Measurements from ENCODE around the gene MT1F. TPM values are rescaled to one million over a fixed set of nuclear protein-coding genes. Genes with fewer than 3 reads are reported as not detected.
A peak's percentile ranks its signal among the peaks of the same experiment; 100 is the strongest.

Gene MT1F
- total and polyA plus RNA-seq, 10 of the 15 experiments (the other 5 are each of a cell fraction or from before 2014, with no cell fraction given): 0.28 to 2.5 (median 1.1) TPM; not detected in 1

DNA sequence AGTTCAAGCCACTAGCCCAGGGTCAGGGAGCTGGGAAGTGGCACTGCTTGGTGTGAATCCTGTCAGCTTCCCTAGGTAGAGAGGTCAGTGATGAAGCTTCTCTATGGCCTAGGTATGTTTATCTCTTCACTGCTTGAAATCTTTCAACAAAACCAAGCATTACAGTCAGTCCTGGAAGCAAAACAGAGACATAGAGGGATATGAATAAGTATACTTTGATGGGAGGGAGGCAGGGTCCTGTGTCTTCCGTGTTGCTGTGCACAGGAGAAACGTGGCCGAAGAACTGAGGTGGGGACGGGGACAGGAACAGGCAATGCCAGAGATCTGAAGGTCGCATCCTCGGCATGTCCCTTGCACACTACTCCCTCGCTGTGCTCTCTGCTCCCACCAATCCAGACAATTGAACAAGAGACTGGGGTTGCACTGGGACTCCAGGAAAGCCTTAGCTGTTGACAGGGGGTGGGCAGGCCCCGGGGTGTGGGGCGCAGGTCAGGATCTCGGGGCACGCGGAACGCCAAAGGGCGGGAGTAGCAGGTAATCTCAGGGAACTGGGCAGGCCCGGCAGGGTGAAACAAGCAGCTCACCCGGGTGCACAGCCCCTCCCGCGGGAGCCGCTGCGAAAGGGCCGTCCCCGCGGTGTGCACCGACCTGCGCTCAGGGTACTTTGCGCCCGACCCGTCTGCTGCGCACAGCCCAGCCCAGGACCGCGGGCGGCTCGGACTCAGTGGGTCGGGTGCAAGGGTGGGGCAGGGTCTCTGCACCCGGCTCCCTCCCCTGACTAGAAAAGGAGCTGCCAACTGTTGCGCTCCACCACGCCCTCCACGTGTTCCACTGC, 11.5 kb downstream of the MT1F start, which contains the start of gene MT1H:
Gene MT1H, plus strand, starts transcription at position 810 of the 835 bp plus-strand sequence. CDS start 71 bp downstream, outside the sequence.
- RAD21 ChIA-PET (ENCODE audit: unreplicated experiment): no interaction called here
- H4K20me1 ChIP-seq (ENCODE audit: control insufficient read depth, insufficient read depth): no peaks in the 10 kb centered on the region
- CTCF ChIA-PET: interaction anchor here (1.6 kb wide), 1 partner anchor 155 kb away, joined by 3 read pairs; no protein-coding TSS in a partner anchor
- H3K79me2 ChIP-seq (ENCODE audit: control insufficient read depth, insufficient read depth, low read length): no peaks in the 10 kb centered on the region
- H3K9ac ChIP-seq (ENCODE audit: control insufficient read depth, insufficient read depth, low read length): no peak within 1 kb of the TSS
- WGBS (ENCODE audit: insufficient coverage, insufficient replicate concordance, low lambda C conversion rate, missing lambda C conversion rate): 25% methylated on average over 35 of the region's 38 CpGs
- H2AFZ ChIP-seq (ENCODE audit: control insufficient read depth, low read depth, low read length): no peak within 1 kb of the TSS
- ATAC-seq (peak; percentile 57), FAIRE-seq (no peak), DNase-seq (ENCODE audit: low read depth, low spot score) (no peak)
- 0 out of 2 replicates have a peak, but pooled peaks have one; percentile 54 for TF ChIP-seq LARP7 (IDR thresholded peaks at IDR 0.05)
- TF ChIP-seq NFIC (IDR thresholded peaks at IDR 0.05; ENCODE audit: low read depth, low read length): no peak
- no peak within 1 kb of the TSS for H3K4me3 ChIP-seq
- no peak within 1 kb of the TSS for H3K4me2 ChIP-seq (ENCODE audit: control insufficient read depth, insufficient read depth)
- peaks cover 22 to 27% of the 10 kb centered on the region in 2 experiments for H3K27me3 ChIP-seq (replicated peaks in 1 of 2; ENCODE audit: control insufficient read depth in 2 of 2, insufficient read depth in 2 of 2, low read length in 1 of 2)
- H3K27ac ChIP-seq (ENCODE audit: control insufficient read depth, insufficient read depth): no peak within 1 kb of the TSS
- in situ Hi-C loops (cut with MboI) (no loop called here), intact Hi-C loops (cut with micrococcal nuclease; ENCODE audit: unreplicated experiment) (no loop called here)
- no peaks in the 10 kb centered on the region for H3K9me3 ChIP-seq (replicated peaks; ENCODE audit: control insufficient read depth, insufficient read depth, low read length)
- H3K4me1 ChIP-seq (ENCODE audit: control insufficient read depth, insufficient read depth, low read length): no peaks in the 10 kb centered on the region
- SMC1A ChIA-PET (ENCODE audit: uncharacterized antibody, unreplicated experiment): interaction anchor here (1.6 kb wide), 1 partner anchor 33 kb away, joined by 5 read pairs; no protein-coding TSS in a partner anchor
- POLR2A ChIA-PET: no interaction called here
- no TSS peak for BruUV-seq (replicated peaks)
- H3K36me3 ChIP-seq (ENCODE audit: control insufficient read depth in 2 of 2, insufficient read depth in 2 of 2, low read length in 1 of 2): no peaks in the 10 kb centered on the region

DNA sequence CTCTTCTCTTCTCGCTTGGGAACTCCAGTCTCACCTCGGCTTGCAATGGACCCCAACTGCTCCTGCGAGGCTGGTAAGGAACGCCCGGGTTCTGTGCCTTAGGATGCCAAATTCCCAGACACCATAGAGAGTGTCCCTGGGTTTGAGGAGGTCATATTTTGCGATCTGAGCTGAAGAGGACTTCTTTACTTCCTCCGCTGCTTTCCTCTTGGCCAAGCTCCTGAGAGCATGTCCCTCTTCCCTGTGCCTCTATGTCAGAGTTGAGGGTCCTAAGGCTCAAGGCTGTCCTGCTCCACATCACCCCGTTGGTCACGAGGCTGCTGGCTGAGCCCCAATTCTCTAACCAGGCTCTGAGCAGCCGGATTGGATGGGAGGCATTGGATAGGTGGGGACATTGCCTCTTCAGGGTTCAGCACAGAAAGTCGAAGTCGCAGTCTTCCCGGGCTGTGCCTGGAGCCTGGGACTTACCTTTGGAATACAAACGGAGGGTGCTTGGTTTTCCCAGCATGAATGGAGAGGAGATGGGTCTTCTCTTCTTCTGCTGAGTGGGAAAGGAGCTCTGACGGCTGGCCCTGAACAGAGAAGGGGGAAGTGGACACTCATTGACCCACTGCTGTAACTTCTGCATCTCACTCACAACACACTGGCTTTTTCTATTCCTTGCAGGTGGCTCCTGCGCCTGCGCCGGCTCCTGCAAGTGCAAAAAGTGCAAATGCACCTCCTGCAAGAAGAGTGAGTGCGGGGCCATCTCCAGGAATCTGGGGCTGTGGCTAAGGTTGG, 12.3 kb downstream of the MT1F start:
- Histone ChIP-seq H3K27ac (ENCODE audit: control insufficient read depth, insufficient read depth) (no peak overlapping the region), H2AFZ (ENCODE audit: control insufficient read depth, low read depth, low read length) (no peak overlapping the region), H3K79me2 (ENCODE audit: control insufficient read depth, insufficient read depth, low read length) (no peaks in the 10 kb centered on the region), H3K36me3 (ENCODE audit: control insufficient read depth in 2 of 2, insufficient read depth in 2 of 2, low read length in 1 of 2) (no peaks in the 10 kb centered on the region), H4K20me1 (ENCODE audit: control insufficient read depth, insufficient read depth) (no peaks in the 10 kb centered on the region), H3K4me1 (ENCODE audit: control insufficient read depth, insufficient read depth, low read length) (no peaks in the 10 kb centered on the region), H3K4me2 (ENCODE audit: control insufficient read depth, insufficient read depth) (no peak overlapping the region), H3K9me3 (replicated peaks; ENCODE audit: control insufficient read depth, insufficient read depth, low read length) (no peaks in the 10 kb centered on the region), H3K27me3 (replicated peaks in 1 of 2; ENCODE audit: control insufficient read depth in 2 of 2, insufficient read depth in 2 of 2, low read length in 1 of 2) (peaks cover 19 to 26% of the 10 kb centered on the region in 2 experiments), H3K9ac (ENCODE audit: control insufficient read depth, insufficient read depth, low read length) (no peak overlapping the region), H3K4me3 (no peak overlapping the region)
- FAIRE-seq (no peak), DNase-seq (ENCODE audit: low read depth, low spot score) (no peak), ATAC-seq (no peak)
- ChIA-PET CTCF (interaction anchor here (1.0 to 1.6 kb wide), 3 partner anchors 32 to 219 kb away, joined by 3 to 4 read pairs (median 3); partner anchors contain the start of genes NUDT21 and OGFOD1), RAD21 (ENCODE audit: unreplicated experiment) (no interaction called here), POLR2A (no interaction called here), SMC1A (ENCODE audit: uncharacterized antibody, unreplicated experiment) (no interaction called here)
- in situ Hi-C loops (cut with MboI) (no loop called here), intact Hi-C loops (cut with micrococcal nuclease; ENCODE audit: unreplicated experiment) (no loop called here)
- 19% methylated on average over 18 of the region's 19 CpGs for WGBS (ENCODE audit: insufficient coverage, insufficient replicate concordance, low lambda C conversion rate, missing lambda C conversion rate)
- BruUV-seq (replicated peaks): no TSS peak
- TF ChIP-seq, protein P1, sequence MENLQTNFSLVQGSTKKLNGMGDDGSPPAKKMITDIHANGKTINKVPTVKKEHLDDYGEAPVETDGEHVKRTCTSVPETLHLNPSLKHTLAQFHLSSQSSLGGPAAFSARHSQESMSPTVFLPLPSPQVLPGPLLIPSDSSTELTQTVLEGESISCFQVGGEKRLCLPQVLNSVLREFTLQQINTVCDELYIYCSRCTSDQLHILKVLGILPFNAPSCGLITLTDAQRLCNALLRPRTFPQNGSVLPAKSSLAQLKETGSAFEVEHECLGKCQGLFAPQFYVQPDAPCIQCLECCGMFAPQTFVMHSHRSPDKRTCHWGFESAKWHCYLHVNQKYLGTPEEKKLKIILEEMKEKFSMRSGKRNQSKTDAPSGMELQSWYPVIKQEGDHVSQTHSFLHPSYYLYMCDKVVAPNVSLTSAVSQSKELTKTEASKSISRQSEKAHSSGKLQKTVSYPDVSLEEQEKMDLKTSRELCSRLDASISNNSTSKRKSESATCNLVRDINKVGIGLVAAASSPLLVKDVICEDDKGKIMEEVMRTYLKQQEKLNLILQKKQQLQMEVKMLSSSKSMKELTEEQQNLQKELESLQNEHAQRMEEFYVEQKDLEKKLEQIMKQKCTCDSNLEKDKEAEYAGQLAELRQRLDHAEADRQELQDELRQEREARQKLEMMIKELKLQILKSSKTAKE (IDR thresholded peaks at IDR 0.05; ENCODE audit: low read depth, poor library complexity, severe bottlenecking): no peak
- no peak for TF ChIP-seq EP300 (IDR thresholded peaks at IDR 0.05; ENCODE audit: borderline replicate concordance in 1 of 2, control insufficient read depth in 1 of 2, low read depth in 2 of 2, low read length in 2 of 2)
- TF ChIP-seq ATF7 (IDR thresholded peaks at IDR 0.05; ENCODE audit: low read depth): no peak
- no peak for TF ChIP-seq BMI1 (IDR thresholded peaks at IDR 0.05; ENCODE audit: borderline replicate concordance)
- TF ChIP-seq, protein P2, sequence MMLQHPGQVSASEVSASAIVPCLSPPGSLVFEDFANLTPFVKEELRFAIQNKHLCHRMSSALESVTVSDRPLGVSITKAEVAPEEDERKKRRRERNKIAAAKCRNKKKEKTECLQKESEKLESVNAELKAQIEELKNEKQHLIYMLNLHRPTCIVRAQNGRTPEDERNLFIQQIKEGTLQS (IDR thresholded peaks at IDR 0.05; ENCODE audit: borderline replicate concordance, extremely low read depth, low read depth, low read length): no peak
- TF ChIP-seq SMAD1 (IDR thresholded peaks at IDR 0.05; ENCODE audit: low read depth, partially characterized antibody): no peak
- TF ChIP-seq, protein P3, sequence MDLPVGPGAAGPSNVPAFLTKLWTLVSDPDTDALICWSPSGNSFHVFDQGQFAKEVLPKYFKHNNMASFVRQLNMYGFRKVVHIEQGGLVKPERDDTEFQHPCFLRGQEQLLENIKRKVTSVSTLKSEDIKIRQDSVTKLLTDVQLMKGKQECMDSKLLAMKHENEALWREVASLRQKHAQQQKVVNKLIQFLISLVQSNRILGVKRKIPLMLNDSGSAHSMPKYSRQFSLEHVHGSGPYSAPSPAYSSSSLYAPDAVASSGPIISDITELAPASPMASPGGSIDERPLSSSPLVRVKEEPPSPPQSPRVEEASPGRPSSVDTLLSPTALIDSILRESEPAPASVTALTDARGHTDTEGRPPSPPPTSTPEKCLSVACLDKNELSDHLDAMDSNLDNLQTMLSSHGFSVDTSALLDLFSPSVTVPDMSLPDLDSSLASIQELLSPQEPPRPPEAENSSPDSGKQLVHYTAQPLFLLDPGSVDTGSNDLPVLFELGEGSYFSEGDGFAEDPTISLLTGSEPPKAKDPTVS (IDR thresholded peaks at IDR 0.05; ENCODE audit: low read depth, low read length): no peak
- TF ChIP-seq IRF4 (IDR thresholded peaks at IDR 0.05; ENCODE audit: low read depth, low read length): no peak

Measured in GM12878 (cell line).